Gastrocnemius medialis (tissue), 4 donors: Measurements from ENCODE around the gene SLC7A4. TPM values are rescaled to one million over a fixed set of nuclear protein-coding genes. Genes with fewer than 3 reads are reported as not detected.

Experiments used
- ATAC-seq, 2 donors: fragments of 150-250 bp; one replicate each; pipeline ENCODE4 v1.9.1; 2016
- DNase-seq, 2 donors: peaks; one replicate each; pipeline ENCODE4 v3.0.0-alpha.2; 2019
- H3K27ac ChIP-seq, 4 donors: fragments of 200-600 bp; sonication (generic); 1 replicate in 1 of 4; 2 replicates in 3 of 4; pipeline ENCODE4 v1.5.1; 2016 to 2018; ENCODE audit warnings: mild to moderate bottlenecking in 2 of 4, moderate library complexity in 1 of 4
- H3K27me3 ChIP-seq, 3 donors: fragments of 200-600 bp; sonication (generic) in 2 of 3; 1 replicate in 1 of 3; 2 replicates in 2 of 3; pipeline versions ENCODE4 v1.5.1 to v1.6.0; 2016 to 2019; ENCODE audit warnings: mild to moderate bottlenecking in 1 of 3, moderate library complexity in 1 of 3
- H3K36me3 ChIP-seq, 2 donors: fragments of 200-600 bp; sonication (generic) in 1 of 2; one replicate each; pipeline ENCODE4 v1.5.1; 2017 to 2018
- H3K4me1 ChIP-seq, 2 donors: fragments of 200-600 bp; sonication (generic) in 1 of 2; one replicate each; pipeline ENCODE4 v1.5.1; 2016 to 2017; ENCODE audit warnings: mild to moderate bottlenecking in 2 of 2
- H3K4me3 ChIP-seq, 4 donors: fragments of 200-600 bp; sonication (generic) in 3 of 4; 1 replicate in 1 of 4; 2 replicates in 3 of 4; pipeline ENCODE4 v1.5.1; 2016 to 2019; ENCODE audit warnings: mild to moderate bottlenecking in 2 of 4
- H3K9me3 ChIP-seq, 3 donors: fragments of 200-600 bp; sonication (generic) in 2 of 3; 1 replicate in 1 of 3; 2 replicates in 2 of 3; pipeline ENCODE4 v1.5.1; 2016 to 2019
- POLR2A ChIP-seq, 2 donors: fragments of 450-650 bp; IDR thresholded peaks; one replicate each; pipeline ENCODE4 v1.6.1; 2017; ENCODE audit warnings: antibody characterized with exemption in 2 of 2, mild to moderate bottlenecking in 2 of 2, moderate library complexity in 2 of 2
- in situ Hi-C, 4 donors: fragments of 200-750 bp; cut with MboI; loops; one replicate each; pipeline versions ENCODE4 v1.15.0 to v1.8.0; 2017; ENCODE audit warnings: low sequenced_read_pairs in 4 of 4
- intact Hi-C: fragments of 100-400 bp; cut with DNase I; formaldehyde crosslinking; loops from one replicate; pipeline ENCODE4 v1.15.1; 2023; ENCODE audit warnings: low total_unique reads
- total RNA-seq, 4 donors: library from RNA; depleted of rRNA; stranded (reverse); fragments of >200 nt; gene quantifications; one replicate each; pipeline versions ENCODE4 v1.1.0 to v1.2.3, GENCODE V29; 2016
- TF ChIP-seq, protein P1 (sequence below), 5 experiments: fragments of 450-650 bp in 3 of 5; fragments of 200-600 bp in 2 of 5; sonication (generic) in 2 of 5; IDR thresholded peaks in 4 of 5; conservative IDR thresholded peaks in 1 of 5; 1 replicate in 4 of 5; 2 replicates in 1 of 5; pipeline ENCODE4 v1.5.1; 2016 to 2019; ENCODE audit warnings: antibody characterized with exemption in 5 of 5, mild to moderate bottlenecking in 3 of 5, moderate library complexity in 3 of 5

SLC7A4 gene
- total RNA-seq, 4 donors from 2014 or later, result not detected

DNA sequence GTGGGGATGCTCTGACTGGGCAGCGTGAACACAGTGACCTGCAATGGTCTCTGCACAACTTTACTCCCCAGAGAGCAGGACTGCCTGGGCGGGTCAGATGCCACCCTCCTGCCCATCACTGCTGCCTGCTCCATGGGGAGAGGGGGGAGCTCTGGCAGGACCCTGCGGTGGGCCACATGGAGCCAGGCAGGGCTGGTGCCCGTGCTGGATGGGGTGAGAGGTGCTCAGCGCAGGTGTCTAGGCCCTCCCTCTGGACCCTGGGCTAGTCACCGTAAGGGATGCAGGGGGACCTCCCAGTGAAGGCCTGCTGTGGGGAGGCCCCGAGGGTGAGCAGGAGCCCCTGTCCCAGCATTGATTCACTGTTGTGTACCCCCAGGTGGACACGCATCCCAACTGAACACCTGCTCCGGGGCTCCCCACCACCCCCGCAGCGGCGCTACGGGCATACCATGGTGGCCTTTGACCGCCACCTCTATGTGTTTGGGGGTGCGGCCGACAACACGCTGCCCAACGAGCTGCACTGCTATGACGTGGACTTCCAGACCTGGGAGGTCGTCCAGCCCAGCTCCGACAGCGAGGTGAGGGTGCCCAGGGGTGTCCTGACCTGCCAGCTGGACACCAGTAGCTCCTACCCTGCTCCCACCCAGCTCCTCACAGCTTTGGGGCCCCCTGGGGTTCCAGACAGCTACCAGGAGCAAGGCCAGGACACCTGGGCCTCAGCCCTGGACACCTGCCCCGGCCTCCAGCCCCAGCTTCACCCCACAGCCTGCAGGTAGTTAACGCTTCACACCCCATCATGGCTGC, 40.9 kb downstream of the SLC7A4 start:
- intact Hi-C loops, result no loop called here
- TF ChIP-seq POLR2A (IDR thresholded peaks at IDR 0.05), result no peak
- TF ChIP-seq, protein P1, sequence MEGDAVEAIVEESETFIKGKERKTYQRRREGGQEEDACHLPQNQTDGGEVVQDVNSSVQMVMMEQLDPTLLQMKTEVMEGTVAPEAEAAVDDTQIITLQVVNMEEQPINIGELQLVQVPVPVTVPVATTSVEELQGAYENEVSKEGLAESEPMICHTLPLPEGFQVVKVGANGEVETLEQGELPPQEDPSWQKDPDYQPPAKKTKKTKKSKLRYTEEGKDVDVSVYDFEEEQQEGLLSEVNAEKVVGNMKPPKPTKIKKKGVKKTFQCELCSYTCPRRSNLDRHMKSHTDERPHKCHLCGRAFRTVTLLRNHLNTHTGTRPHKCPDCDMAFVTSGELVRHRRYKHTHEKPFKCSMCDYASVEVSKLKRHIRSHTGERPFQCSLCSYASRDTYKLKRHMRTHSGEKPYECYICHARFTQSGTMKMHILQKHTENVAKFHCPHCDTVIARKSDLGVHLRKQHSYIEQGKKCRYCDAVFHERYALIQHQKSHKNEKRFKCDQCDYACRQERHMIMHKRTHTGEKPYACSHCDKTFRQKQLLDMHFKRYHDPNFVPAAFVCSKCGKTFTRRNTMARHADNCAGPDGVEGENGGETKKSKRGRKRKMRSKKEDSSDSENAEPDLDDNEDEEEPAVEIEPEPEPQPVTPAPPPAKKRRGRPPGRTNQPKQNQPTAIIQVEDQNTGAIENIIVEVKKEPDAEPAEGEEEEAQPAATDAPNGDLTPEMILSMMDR (IDR thresholded peaks at IDR 0.05 in 4 of 5, conservative IDR thresholded peaks at IDR 0.05 in 1 of 5), result no peak
- Histone ChIP-seq H3K4me3 (no peak overlapping the region), H3K4me1 (no peaks in the 10 kb centered on the region), H3K27ac (no peak overlapping the region), H3K9me3 (no peaks in the 10 kb centered on the region), H3K27me3 (no peaks in the 10 kb centered on the region), H3K36me3 (peaks cover 0 to 73% of the 10 kb centered on the region in 2 donors)
- in situ Hi-C loops, result no loop called here
- DNase-seq (no peak), ATAC-seq (no peak)

DNA sequence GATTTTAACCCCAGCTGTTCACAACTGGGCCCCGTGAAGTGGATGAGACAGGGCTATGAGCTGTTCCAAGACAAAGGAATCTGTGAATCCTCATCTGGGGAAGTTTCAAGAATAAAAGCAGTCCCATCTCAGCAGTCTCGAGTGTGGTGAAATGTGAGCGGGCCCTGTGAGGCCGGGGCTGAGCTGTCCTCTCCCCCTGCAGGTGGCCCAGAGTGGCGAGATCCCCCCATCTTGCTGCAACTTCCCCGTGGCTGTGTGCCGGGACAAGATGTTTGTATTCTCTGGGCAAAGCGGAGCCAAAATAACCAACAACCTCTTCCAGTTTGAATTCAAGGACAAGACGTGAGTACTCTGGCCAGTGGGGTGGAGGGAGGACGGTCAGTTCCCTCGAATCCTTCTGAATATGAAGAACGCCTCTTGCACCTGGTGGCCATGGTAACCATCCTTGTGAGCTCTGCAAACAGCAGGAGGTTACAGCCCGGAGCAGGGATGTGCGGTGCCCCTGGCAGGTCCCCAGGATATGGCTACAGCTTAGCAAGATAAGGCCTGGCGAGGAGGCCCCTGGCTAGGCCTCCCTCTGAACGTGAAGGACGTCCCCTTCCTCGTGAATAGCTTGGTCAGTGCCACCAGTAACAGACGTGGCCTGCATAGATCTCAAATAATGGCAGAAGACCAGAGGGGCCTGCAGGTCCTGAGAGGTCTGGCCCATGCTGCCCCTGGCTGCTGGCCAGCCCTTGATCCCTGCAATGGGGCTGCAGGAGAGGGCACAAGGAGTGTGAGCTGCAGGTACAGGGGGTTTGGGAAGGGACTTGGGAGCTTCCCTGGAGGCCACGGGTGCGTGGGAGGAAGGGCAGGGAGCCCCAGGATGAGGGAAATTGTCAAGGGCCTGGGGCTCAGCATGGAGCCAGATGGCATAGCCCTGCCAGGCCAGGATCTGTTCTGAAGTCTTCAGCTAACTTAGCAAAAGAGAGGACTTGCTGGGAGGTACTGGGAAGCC, 41.9 kb downstream of the SLC7A4 start:
- Histone ChIP-seq H3K4me1 (no peaks in the 10 kb centered on the region), H3K27ac (no peak overlapping the region), H3K36me3 (peaks cover 0 to 80% of the 10 kb centered on the region in 2 donors), H3K27me3 (no peaks in the 10 kb centered on the region), H3K4me3 (no peak overlapping the region), H3K9me3 (no peaks in the 10 kb centered on the region)
- ATAC-seq, result no peak
- no peak for DNase-seq
- intact Hi-C loops (no loop called here), in situ Hi-C loops (no loop called here)
- TF ChIP-seq, protein P1 (IDR thresholded peaks at IDR 0.05 in 4 of 5, conservative IDR thresholded peaks at IDR 0.05 in 1 of 5), result no peak
- TF ChIP-seq POLR2A (IDR thresholded peaks at IDR 0.05), result no peak

DNA sequence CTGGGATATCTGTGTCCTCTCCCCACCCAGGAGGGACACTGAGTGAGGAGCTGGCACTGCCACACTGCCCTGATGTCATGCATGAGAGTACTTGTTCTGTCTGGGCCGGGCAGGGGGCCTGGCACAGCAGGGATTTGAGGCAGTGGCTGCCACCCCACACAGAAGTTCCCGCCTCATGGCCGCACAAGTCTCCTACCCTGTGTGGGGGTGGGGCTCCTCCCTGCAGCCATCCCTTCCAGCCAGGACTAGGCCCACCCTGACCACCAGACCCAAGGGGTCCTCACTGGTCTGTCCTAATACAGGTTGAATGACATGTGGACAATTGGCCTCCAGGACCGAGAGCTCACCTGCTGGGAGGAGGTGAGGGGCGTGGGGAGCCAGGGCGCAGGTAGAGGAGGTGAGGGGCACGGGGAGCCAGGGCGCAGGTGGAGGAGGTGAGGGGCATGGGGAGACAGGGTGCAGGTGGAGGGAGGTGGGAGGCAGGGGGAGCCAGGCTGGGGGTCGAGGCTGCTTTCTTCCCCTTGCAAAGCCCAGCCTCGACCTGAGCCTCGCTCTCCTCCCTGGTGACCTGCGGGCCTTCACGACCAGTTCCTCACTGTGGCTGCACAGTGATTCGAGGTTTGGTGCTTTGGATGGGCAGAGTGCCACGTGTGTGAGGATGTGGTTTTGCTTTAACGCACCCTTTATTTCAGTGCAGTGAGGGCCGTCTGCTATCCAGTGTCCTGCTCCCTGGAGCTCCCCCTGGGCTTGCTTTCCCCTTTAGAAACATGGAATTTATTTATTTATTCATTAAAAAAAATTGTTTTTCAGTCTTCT, 42.8 kb downstream of the SLC7A4 start:
- intact Hi-C loops, result no loop called here

More for the DNA sequence above, 42.8 kb downstream of the SLC7A4 start:
- TF ChIP-seq, protein P1 (IDR thresholded peaks at IDR 0.05 in 4 of 5, conservative IDR thresholded peaks at IDR 0.05 in 1 of 5), result no peak
- TF ChIP-seq POLR2A (IDR thresholded peaks at IDR 0.05), result no peak
- in situ Hi-C loops, result no loop called here
- DNase-seq, result no peak
- no peak for ATAC-seq
- H3K36me3 ChIP-seq, result peaks cover 0 to 79% of the 10 kb centered on the region in 2 donors
- no peak overlapping the region for H3K27ac ChIP-seq
- H3K4me1 ChIP-seq, result no peaks in the 10 kb centered on the region
- no peaks in the 10 kb centered on the region for H3K9me3 ChIP-seq
- no peaks in the 10 kb centered on the region for H3K27me3 ChIP-seq
- H3K4me3 ChIP-seq, result no peak overlapping the region
